ENCODE measurements around the gene SLC38A3.

SLC38A3 gene

DNA sequence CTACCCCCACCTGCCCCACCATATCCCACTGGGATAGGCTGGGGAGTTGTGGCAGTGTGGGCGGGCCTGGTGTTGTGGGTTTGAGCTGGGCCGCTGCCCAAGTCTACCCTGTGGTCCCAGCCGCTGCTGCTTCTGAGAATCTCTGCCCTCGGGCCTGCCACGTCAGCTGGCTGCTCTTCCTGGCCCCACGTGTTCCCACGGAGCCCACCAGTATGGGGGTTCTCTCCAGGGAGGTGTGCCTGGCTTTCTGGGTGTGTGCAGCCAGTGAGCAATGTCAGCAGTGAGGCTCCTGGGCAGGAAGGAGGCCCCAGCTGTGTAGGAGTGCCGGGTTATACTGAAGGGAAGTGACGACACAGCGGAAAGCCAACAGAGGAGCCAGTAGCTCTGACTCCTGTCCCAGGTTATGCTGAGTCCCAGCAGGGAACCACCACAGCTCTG, 41.5 kb downstream of the SLC38A3 start:
- peak overlapping the region; percentile 68 for H2BK5ac ChIP-seq (ENCODE audit: low read length)
- H3K9ac ChIP-seq (ENCODE audit: low read depth, low read length, poor library complexity) = peak overlapping the region; percentile 90
- DNase-seq (ENCODE audit: low spot score) = no peak
- H3K79me1 ChIP-seq (ENCODE audit: low read depth, low read length) = peaks cover 42% of the 10 kb centered on the region
- peak overlapping the region; percentile 91 for H2BK12ac ChIP-seq (ENCODE audit: low read length)
- no peaks in the 10 kb centered on the region for H3K9me3 ChIP-seq (replicated peaks in 1 of 2; ENCODE audit: control insufficient read depth in 2 of 2, insufficient read depth in 1 of 2, low read depth in 1 of 2, low read length in 2 of 2)
- no CpG with 5 or more reads among the region's 10 CpGs for WGBS, 2 donors (ENCODE audit: extremely low coverage in 2 of 2, insufficient read length in 2 of 2, insufficient replicate concordance in 1 of 2)
- peak overlapping the region; percentile 26 for H2BK120ac ChIP-seq (ENCODE audit: low read depth, low read length)
- peak overlapping the region; percentile 97 for H2AK5ac ChIP-seq (ENCODE audit: low read depth, low read length)
- peaks cover 31 to 63% of the 10 kb centered on the region in 2 donors for H3K36me3 ChIP-seq (replicated peaks in 1 of 2; ENCODE audit: control insufficient read depth in 2 of 2, insufficient read depth in 2 of 2, low read length in 2 of 2)
- H3K4ac ChIP-seq (ENCODE audit: low read length) = peak overlapping the region; percentile 8
- peak overlapping the region; percentile 44 for H4K91ac ChIP-seq (ENCODE audit: low read depth, low read length, poor library complexity)
- H3K27ac ChIP-seq (replicated peaks; ENCODE audit: low read length) = peak overlapping the region; percentile 93
- H4K8ac ChIP-seq (ENCODE audit: low read depth, low read length) = peak overlapping the region; percentile 19
- H3K4me2 ChIP-seq (ENCODE audit: insufficient read depth, low read length, poor library complexity, severe bottlenecking) = peak overlapping the region; percentile 55
- no peak overlapping the region for H2AFZ ChIP-seq (ENCODE audit: low read length)
- peak overlapping the region; percentile 56 for H3K14ac ChIP-seq (ENCODE audit: low read length)
- H3K4me3 ChIP-seq (ENCODE audit: low read length in 2 of 2) = peak overlapping the region; percentile 19 to 36
- H3K27me3 ChIP-seq (ENCODE audit: control insufficient read depth in 3 of 3, insufficient read depth in 3 of 3, low read depth in 1 of 3, low read length in 3 of 3) = no peaks in the 10 kb centered on the region
- peak overlapping the region; percentile 51 for H2BK15ac ChIP-seq (ENCODE audit: low read length)
- H3K4me1 ChIP-seq (ENCODE audit: control insufficient read depth in 2 of 2, insufficient read depth in 1 of 2, low read depth in 1 of 2, low read length in 2 of 2) = peaks cover 40 to 47% of the 10 kb centered on the region in 2 donors
- peak overlapping the region; percentile 21 for H3K23ac ChIP-seq (ENCODE audit: low read depth, low read length, poor library complexity)
- H3K18ac ChIP-seq (ENCODE audit: low read length) = peak overlapping the region; percentile 96

DNA sequence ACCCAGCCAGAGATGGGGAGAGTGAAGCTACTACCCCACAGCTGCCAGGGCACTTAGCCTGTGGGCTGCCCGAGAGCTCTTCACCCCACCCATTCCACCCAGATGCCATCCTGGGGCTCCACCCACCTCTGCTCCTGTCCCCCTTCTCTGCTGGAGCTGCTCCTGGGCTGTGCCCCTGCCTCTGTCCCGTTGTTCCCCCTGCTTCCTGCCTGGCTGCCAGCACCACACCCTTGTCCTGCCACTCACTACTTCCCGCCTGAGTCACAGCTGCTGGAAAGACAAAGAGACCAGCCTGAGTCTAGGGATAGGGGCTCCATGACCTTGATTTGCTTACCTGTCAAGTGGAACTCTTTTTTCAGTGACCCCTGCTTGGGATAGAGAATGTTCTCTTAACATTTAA, 43.3 kb downstream of the SLC38A3 start:
- H2BK12ac ChIP-seq (ENCODE audit: low read length) = no peak overlapping the region
- H2AK5ac ChIP-seq (ENCODE audit: low read depth, low read length) = peak overlapping the region; percentile 69
- no peak overlapping the region for H3K4me2 ChIP-seq (ENCODE audit: insufficient read depth, low read length, poor library complexity, severe bottlenecking)
- H4K91ac ChIP-seq (ENCODE audit: low read depth, low read length, poor library complexity) = no peak overlapping the region
- H3K4me1 ChIP-seq (ENCODE audit: control insufficient read depth in 2 of 2, insufficient read depth in 1 of 2, low read depth in 1 of 2, low read length in 2 of 2) = peaks cover 24 to 28% of the 10 kb centered on the region in 2 donors
- H3K79me1 ChIP-seq (ENCODE audit: low read depth, low read length) = peaks cover 45% of the 10 kb centered on the region
- no peak overlapping the region for H2BK120ac ChIP-seq (ENCODE audit: low read depth, low read length)
- WGBS, 2 donors (ENCODE audit: extremely low coverage in 2 of 2, insufficient read length in 2 of 2, insufficient replicate concordance in 1 of 2) = no CpG with 5 or more reads among the region's 3 CpGs
- H3K18ac ChIP-seq (ENCODE audit: low read length) = no peak overlapping the region
- H3K36me3 ChIP-seq (replicated peaks in 1 of 2; ENCODE audit: control insufficient read depth in 2 of 2, insufficient read depth in 2 of 2, low read length in 2 of 2) = peaks cover 46 to 66% of the 10 kb centered on the region in 2 donors
- peak overlapping the region; percentile 23 for H3K14ac ChIP-seq (ENCODE audit: low read length)
- no peak overlapping the region for H3K27ac ChIP-seq (replicated peaks; ENCODE audit: low read length)
- H3K9ac ChIP-seq (ENCODE audit: low read depth, low read length, poor library complexity) = no peak overlapping the region
- no peak overlapping the region for H2BK15ac ChIP-seq (ENCODE audit: low read length)
- H3K23ac ChIP-seq (ENCODE audit: low read depth, low read length, poor library complexity) = peak overlapping the region; percentile 59
- DNase-seq (ENCODE audit: low spot score) = no peak
- H2BK5ac ChIP-seq (ENCODE audit: low read length) = no peak overlapping the region
- H3K9me3 ChIP-seq (replicated peaks in 1 of 2; ENCODE audit: control insufficient read depth in 2 of 2, insufficient read depth in 1 of 2, low read depth in 1 of 2, low read length in 2 of 2) = no peaks in the 10 kb centered on the region
- H2AFZ ChIP-seq (ENCODE audit: low read length) = no peak overlapping the region
- H3K4ac ChIP-seq (ENCODE audit: low read length) = no peak overlapping the region
- no peak overlapping the region for H4K8ac ChIP-seq (ENCODE audit: low read depth, low read length)
- peak overlapping the region in 1 of 2 donors; percentile 8 for H3K4me3 ChIP-seq (ENCODE audit: low read length in 2 of 2)
- H3K27me3 ChIP-seq (ENCODE audit: control insufficient read depth in 3 of 3, insufficient read depth in 3 of 3, low read depth in 1 of 3, low read length in 3 of 3) = no peaks in the 10 kb centered on the region

DNA sequence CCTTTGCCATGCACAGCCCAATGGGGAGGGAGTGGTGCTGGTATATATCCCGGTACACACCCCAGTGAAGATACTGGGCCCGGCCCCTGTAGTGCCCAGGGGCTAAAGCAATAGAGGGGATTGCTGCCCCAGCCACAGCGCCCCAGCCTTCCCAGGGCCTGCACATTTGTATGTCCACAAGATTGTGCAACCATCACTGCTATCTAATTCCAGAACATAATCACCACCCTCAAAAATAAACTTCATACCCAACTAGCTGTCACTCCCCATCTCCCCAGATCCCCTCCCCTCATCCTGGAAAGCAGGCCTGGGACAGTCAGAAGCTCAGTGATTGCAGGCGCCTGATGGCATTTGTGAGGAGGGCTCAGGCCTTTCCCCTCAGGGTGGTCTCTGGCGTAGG, 44.4 kb downstream of the SLC38A3 start:
- H3K9ac ChIP-seq (ENCODE audit: low read depth, low read length, poor library complexity) = peak overlapping the region; percentile 73
- H2BK5ac ChIP-seq (ENCODE audit: low read length) = peak overlapping the region; percentile 66
- no peaks in the 10 kb centered on the region for H3K27me3 ChIP-seq (ENCODE audit: control insufficient read depth in 3 of 3, insufficient read depth in 3 of 3, low read depth in 1 of 3, low read length in 3 of 3)
- peak overlapping the region; percentile 82 for H3K23ac ChIP-seq (ENCODE audit: low read depth, low read length, poor library complexity)
- peak overlapping the region; percentile 17 for H4K91ac ChIP-seq (ENCODE audit: low read depth, low read length, poor library complexity)
- H2BK120ac ChIP-seq (ENCODE audit: low read depth, low read length) = peak overlapping the region; percentile 19
- peak overlapping the region; percentile 6 for H3K14ac ChIP-seq (ENCODE audit: low read length)
- no CpG with 5 or more reads among the region's 5 CpGs for WGBS, 2 donors (ENCODE audit: extremely low coverage in 2 of 2, insufficient read length in 2 of 2, insufficient replicate concordance in 1 of 2)
- no peak for DNase-seq (ENCODE audit: low spot score)
- H3K4me1 ChIP-seq (ENCODE audit: control insufficient read depth in 2 of 2, insufficient read depth in 1 of 2, low read depth in 1 of 2, low read length in 2 of 2) = peaks cover 24 to 27% of the 10 kb centered on the region in 2 donors
- no peak overlapping the region for H2BK15ac ChIP-seq (ENCODE audit: low read length)
- no peaks in the 10 kb centered on the region for H3K9me3 ChIP-seq (replicated peaks in 1 of 2; ENCODE audit: control insufficient read depth in 2 of 2, insufficient read depth in 1 of 2, low read depth in 1 of 2, low read length in 2 of 2)
- peaks cover 51% of the 10 kb centered on the region for H3K79me1 ChIP-seq (ENCODE audit: low read depth, low read length)
- no peak overlapping the region for H2BK12ac ChIP-seq (ENCODE audit: low read length)
- H3K4me3 ChIP-seq (ENCODE audit: low read length in 2 of 2) = no peak overlapping the region
- H2AFZ ChIP-seq (ENCODE audit: low read length) = no peak overlapping the region
- H3K27ac ChIP-seq (replicated peaks; ENCODE audit: low read length) = no peak overlapping the region
- peaks cover 53 to 68% of the 10 kb centered on the region in 2 donors for H3K36me3 ChIP-seq (replicated peaks in 1 of 2; ENCODE audit: control insufficient read depth in 2 of 2, insufficient read depth in 2 of 2, low read length in 2 of 2)
- no peak overlapping the region for H4K8ac ChIP-seq (ENCODE audit: low read depth, low read length)
- H2AK5ac ChIP-seq (ENCODE audit: low read depth, low read length) = peak overlapping the region; percentile 49
- no peak overlapping the region for H3K4me2 ChIP-seq (ENCODE audit: insufficient read depth, low read length, poor library complexity, severe bottlenecking)
- no peak overlapping the region for H3K4ac ChIP-seq (ENCODE audit: low read length)
- H3K18ac ChIP-seq (ENCODE audit: low read length) = peak overlapping the region; percentile 27

DNA sequence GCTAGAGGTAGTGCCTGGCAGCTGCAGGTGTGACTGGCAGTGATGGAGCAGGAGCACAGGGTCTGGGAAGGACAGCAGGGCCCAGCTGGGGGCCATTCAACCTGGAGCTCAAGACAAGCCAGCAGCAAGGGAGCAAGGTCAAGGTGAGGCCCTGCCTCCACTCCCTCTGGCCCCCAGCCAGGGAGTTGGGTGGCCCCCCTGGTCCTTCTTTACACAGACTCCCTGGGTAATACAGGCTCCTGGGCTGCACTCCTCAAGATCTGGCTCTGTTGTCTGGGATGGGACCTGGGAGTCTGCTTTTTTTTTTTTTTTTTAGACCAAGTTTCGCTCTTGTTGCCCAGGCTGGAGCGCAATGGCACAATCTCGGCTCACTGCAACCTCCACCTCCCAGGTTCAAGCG, 45.4 kb downstream of the SLC38A3 start:
- peak overlapping the region; percentile 29 for H3K23ac ChIP-seq (ENCODE audit: low read depth, low read length, poor library complexity)
- peaks cover 62 to 75% of the 10 kb centered on the region in 2 donors for H3K36me3 ChIP-seq (replicated peaks in 1 of 2; ENCODE audit: control insufficient read depth in 2 of 2, insufficient read depth in 2 of 2, low read length in 2 of 2)
- H2BK5ac ChIP-seq (ENCODE audit: low read length) = no peak overlapping the region
- no peak overlapping the region for H3K4ac ChIP-seq (ENCODE audit: low read length)
- no peak overlapping the region for H4K91ac ChIP-seq (ENCODE audit: low read depth, low read length, poor library complexity)
- H2BK120ac ChIP-seq (ENCODE audit: low read depth, low read length) = no peak overlapping the region
- no CpG with 5 or more reads among the region's 4 CpGs for WGBS, 2 donors (ENCODE audit: extremely low coverage in 2 of 2, insufficient read length in 2 of 2, insufficient replicate concordance in 1 of 2)
- no peak overlapping the region for H3K27ac ChIP-seq (replicated peaks; ENCODE audit: low read length)
- no peak overlapping the region for H3K4me3 ChIP-seq (ENCODE audit: low read length in 2 of 2)
- DNase-seq (ENCODE audit: low spot score) = no peak
- no peak overlapping the region for H3K18ac ChIP-seq (ENCODE audit: low read length)
- H2AK5ac ChIP-seq (ENCODE audit: low read depth, low read length) = no peak overlapping the region
- H3K27me3 ChIP-seq (ENCODE audit: control insufficient read depth in 3 of 3, insufficient read depth in 3 of 3, low read depth in 1 of 3, low read length in 3 of 3) = no peaks in the 10 kb centered on the region
- no peak overlapping the region for H2BK15ac ChIP-seq (ENCODE audit: low read length)
- H2AFZ ChIP-seq (ENCODE audit: low read length) = no peak overlapping the region
- peaks cover 52% of the 10 kb centered on the region for H3K79me1 ChIP-seq (ENCODE audit: low read depth, low read length)
- H4K8ac ChIP-seq (ENCODE audit: low read depth, low read length) = no peak overlapping the region
- no peak overlapping the region for H3K4me2 ChIP-seq (ENCODE audit: insufficient read depth, low read length, poor library complexity, severe bottlenecking)
- H3K4me1 ChIP-seq (ENCODE audit: control insufficient read depth in 2 of 2, insufficient read depth in 1 of 2, low read depth in 1 of 2, low read length in 2 of 2) = peaks cover 19 to 20% of the 10 kb centered on the region in 2 donors
- H3K9me3 ChIP-seq (replicated peaks in 1 of 2; ENCODE audit: control insufficient read depth in 2 of 2, insufficient read depth in 1 of 2, low read depth in 1 of 2, low read length in 2 of 2) = no peaks in the 10 kb centered on the region
- no peak overlapping the region for H3K14ac ChIP-seq (ENCODE audit: low read length)
- H3K9ac ChIP-seq (ENCODE audit: low read depth, low read length, poor library complexity) = no peak overlapping the region
- no peak overlapping the region for H2BK12ac ChIP-seq (ENCODE audit: low read length)
